GM10847 (cell line): ENCODE measurements around the gene MYMX.

Experiments used
- POLR2A ChIP-seq: IDR thresholded peaks from 2 replicates; pipeline ENCODE4 v1.6.1; 2011; ENCODE audit not compliant: insufficient read length; ENCODE audit errors: extremely low read depth

The MYMX gene

DNA sequence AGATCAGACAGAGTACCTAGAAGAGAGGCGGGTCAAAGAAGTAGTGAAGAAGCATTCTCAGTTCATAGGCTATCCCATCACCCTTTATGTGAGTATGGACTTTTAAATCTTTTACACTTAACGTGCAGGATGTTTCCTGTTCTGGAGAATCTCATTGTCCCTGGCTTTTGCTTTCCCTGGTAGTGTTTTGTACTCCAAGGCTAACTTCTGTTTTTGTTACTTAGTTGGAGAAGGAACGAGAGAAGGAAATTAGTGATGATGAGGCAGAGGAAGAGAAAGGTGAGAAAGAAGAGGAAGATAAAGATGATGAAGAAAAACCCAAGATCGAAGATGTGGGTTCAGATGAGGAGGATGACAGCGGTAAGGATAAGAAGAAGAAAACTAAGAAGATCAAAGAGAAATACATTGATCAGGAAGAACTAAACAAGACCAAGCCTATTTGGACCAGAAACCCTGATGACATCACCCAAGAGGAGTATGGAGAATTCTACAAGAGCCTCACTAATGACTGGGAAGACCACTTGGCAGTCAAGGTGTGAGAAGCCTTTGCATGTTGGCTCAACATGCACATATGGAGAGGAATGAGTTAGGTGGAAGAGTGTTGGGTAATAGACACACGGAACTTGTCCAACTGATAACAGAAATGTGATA is 33.5 kb downstream of the MYMX start:
- TF ChIP-seq POLR2A = no peak

DNA sequence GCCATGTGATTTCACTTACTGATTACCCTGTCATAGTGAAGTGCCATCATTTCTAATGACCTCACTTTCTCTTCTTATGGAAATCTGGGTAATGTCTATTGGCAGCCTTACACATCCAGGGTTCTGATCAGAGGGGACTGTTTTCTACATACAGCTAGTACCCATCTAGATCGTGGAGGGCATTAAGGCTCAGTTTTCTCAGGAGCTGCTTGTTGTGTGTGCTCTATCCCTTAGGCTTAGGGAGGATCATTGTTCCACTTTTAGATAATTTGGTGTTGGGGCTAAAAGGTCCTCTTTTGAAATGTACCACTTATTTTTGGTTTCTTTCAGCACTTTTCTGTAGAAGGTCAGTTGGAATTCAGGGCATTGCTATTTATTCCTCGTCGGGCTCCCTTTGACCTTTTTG is 34.0 kb downstream of the MYMX start:
- no peak for TF ChIP-seq POLR2A

DNA sequence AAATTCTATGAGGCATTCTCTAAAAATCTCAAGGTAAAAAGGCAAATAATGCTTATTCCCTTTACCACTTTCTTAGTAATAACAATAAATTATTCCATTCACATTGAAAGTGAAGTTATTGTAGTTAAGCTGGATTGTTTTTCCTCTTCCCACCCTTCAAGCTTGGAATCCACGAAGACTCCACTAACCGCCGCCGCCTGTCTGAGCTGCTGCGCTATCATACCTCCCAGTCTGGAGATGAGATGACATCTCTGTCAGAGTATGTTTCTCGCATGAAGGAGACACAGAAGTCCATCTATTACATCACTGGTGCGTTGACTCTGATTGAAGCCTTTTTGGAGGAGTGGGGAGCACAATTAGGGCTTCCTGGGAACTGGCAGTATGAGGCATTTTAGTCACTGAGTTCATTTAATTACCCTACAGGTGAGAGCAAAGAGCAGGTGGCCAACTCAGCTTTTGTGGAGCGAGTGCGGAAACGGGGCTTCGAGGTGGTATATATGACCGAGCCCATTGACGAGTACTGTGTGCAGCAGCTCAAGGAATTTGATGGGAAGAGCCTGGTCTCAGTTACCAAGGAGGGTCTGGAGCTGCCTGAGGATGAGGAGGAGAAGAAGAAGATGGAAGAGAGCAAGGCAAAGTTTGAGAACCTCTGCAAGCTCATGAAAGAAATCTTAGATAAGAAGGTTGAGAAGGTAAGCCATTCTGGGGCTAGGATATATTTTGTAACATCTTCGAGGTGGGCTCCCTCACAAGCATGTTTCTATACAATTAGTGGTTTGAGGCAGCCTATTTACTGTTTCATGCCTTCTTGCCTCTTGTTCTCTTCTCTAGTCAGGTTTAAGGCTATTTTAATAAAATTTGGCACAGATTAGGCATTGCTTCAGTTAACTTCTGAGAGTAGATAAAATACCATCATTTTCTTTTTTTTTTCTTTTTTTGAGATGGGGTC is 35.1 kb downstream of the MYMX start:
- TF ChIP-seq POLR2A = no peak

DNA sequence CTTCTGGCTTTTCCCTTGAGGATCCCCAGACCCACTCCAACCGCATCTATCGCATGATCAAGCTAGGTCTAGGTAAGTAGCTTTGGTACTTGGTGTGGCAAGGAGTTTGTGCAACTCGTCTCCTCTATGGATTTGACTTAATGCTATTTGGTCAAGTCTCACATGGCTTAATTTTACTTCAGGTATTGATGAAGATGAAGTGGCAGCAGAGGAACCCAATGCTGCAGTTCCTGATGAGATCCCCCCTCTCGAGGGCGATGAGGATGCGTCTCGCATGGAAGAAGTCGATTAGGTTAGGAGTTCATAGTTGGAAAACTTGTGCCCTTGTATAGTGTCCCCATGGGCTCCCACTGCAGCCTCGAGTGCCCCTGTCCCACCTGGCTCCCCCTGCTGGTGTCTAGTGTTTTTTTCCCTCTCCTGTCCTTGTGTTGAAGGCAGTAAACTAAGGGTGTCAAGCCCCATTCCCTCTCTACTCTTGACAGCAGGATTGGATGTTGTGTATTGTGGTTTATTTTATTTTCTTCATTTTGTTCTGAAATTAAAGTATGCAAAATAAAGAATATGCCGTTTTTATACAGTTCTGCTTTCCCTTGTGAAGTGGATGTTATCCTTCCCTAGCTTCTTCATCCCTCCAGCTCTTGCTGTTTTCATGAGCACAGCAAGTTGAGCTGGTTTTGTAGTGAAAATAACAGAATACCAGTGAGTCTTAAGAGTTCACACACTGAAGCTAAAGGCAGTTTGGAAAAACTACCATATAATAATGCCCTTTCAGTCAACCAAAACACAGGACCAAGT is 36.8 kb downstream of the MYMX start:
- no peak for TF ChIP-seq POLR2A

DNA sequence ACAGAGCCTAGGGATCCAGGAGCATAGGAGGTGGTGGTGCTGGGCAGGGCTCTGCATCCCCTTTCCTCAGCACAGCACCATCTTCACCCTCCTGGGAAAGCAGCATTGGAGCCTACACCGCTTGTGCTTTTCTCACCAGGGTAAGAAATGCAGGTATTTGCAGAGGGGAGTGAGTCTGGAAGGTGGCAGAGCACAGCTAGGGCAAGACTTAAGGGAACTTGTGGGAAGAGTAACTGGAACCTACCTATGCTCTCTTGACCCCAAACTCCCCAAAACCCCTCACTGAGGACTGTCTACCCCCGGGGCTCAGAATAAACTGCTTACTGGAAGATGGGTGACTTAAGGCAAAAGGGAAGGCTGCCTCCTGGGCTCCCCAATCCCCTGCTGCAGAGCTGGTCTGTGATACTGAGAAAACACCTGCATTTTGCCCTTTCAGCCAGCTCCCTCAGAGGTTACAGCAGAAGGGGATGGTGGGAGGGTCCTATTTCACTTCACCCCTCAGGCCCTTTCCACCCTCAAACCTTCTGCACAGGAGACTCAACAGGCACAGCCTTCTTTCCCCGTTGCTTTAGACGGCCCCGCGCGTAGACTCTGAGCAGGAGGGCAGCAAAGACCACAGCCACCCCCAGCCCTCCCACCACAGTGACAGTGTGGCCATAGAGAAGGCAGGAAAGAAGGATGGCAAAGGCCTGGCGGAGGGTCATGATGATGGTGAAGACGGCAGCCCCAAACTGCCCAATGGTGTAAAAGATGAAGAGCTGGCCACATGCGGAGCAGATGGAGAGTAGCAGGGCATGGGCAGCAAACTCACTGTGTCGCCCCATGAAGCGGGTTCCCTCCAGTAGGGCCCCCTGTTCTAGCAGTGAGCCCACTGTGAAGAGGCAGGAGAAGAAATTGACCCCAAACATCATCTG is 37.7 kb downstream of the MYMX start:
- TF ChIP-seq POLR2A = no peak

DNA sequence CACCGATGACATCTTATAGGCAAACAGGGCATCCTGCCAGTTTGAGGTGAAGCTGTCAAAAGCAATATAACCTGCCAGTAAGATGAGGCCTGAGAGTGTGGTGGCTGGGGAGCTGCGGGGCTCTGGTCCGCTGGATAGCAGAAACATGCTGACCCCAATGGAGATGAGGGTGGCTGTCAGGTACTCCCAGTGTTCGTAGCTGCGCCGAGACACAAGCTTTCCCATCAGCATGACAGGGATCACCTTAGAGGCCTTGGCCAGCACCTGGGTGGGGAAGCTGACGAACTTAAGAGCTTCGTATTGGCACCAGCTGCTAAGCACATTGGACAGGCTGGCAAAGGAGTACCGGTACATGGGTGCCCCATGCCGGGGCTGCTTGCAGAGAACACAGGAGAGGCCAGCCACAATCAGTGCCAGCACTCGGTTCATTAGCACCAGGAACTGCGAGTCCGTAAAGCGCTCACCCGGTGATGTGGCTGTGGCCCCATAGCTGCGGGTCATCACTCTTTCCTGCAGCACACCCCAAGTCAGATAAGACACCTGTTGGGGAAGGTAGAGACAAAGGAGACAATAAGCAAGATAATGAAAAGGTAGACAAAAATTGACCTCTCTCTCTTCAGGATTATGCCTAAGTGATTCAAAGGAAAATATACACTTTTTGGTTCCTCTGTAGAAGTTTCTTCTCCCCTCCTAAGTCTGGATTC is 38.5 kb downstream of the MYMX start:
- no peak for TF ChIP-seq POLR2A

DNA sequence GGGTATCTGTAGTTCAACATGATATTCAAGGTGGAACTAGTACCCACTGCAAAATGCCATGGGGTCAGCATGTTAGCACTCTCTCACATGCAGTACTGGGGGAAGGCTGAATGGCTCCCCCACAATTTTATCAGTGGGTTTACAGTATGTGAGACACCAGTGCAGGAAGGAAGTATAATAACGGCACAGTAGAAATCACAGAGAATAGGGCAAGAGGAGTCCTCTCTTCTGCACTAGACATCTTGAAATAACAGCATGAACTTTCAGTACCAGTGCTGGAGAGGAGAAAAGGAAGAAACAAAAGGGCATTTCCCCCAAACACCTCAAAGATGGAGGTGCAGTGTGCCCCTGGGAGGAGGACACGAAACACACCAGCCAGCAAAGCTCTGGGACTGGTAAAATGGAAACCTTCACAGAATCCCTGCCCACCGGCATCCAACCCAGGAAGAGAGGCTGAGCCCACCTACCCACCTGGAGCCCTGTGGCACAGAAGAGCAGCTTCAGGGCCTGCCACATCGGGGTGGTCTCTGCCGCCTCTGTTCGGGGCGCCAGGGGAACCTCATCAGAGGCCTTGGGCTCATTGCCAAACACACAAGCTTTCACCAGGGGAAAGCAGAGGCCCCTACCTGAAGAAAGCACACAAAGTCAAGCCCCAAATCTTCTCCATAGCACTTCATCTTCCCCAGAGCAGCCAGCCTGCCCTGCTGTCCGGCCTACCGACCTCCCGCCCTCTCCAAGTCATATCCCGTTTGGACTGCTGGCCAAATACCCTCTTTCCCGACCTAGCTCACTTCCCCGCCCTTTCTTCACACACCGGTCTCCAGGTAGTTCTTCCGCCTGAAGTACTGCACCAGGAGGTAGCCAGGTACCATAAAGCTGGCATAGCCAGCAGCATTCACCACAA is 39.4 kb downstream of the MYMX start:
- TF ChIP-seq POLR2A = peak; percentile 16

DNA sequence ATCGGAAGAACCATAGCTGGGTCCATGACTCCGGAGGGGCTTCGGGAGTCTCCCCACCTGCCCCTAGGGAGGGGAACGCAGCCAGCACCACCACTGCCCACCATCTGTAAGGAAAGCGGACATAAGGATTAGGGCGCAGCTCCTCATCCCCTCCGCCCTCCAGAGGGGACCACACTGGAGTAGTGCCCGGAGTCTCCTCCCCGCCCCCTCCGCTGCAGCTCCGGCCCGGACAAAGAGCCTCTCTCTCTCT is 40.0 kb downstream of the MYMX start:
- TF ChIP-seq POLR2A = no peak

DNA sequence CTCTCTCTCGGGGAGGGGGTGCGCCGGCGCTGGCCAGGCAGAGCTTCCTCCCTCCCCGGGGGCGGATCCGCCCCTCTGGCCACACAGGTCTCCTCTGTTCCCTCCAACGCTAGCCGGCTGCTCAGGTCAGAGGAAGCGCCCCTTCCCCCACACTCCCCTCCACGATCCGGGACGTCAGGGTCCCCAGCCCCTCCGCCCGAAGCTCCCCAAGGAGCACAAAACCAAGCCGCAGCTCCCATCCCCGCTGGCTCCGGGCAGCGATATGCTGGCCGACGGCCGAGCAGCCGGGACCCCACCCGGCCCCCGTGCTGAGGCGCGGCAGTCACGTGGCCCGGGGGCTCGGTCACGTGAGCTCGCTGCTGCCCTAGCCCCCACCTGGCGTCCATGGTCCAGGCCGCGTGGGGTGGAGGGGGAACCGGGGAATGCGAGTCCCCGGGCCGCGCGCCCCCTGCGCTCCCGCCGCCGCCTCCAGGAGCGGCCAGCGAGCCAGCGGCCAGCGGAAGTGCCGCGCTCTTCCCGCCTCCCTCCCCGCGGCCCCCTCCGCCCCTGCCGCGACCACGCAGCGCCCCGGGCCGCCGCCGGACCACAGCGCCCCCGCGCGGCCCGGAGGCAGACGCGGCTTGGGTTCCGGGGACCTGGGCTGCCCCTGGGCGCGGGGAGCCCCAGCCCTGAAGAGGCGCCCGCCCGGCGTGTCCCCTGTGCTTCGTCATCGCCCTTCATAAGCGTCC is 40.5 kb downstream of the MYMX start, which contains the start of gene SLC35B2:
Gene SLC35B2 (minus strand): TSS at position 504 of the 728 bp plus-strand sequence. CDS start 118 bp downstream, at position 386.
- TF ChIP-seq POLR2A = peak; percentile 40

DNA sequence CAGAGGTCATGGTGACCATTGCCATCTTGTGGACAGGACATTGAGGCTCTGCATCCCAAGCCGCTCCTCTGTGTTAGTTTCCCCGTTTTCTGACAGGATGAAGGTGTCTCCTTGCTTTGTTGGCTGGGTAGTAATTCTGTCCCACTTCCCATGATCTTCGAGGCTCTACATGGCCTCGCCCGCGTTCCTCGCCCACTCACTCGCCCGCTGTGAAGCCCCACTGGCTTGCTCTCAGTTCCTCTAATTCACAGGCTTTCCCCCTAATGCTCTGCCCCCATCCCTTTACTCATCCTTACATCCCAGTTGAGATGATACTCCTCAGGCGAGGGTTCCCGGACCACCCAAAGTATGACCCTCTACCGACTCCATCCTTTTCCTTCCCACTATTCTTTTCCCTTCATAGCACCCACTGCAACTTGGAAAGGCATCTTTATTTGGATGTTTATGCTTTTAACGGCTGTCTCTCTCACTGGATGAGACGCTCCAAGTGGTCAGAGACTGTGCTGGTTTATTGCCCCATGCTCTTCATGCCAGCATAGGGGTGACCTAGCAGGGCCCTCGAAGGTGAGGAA is 41.1 kb downstream of the MYMX start:
- TF ChIP-seq POLR2A = no peak

DNA sequence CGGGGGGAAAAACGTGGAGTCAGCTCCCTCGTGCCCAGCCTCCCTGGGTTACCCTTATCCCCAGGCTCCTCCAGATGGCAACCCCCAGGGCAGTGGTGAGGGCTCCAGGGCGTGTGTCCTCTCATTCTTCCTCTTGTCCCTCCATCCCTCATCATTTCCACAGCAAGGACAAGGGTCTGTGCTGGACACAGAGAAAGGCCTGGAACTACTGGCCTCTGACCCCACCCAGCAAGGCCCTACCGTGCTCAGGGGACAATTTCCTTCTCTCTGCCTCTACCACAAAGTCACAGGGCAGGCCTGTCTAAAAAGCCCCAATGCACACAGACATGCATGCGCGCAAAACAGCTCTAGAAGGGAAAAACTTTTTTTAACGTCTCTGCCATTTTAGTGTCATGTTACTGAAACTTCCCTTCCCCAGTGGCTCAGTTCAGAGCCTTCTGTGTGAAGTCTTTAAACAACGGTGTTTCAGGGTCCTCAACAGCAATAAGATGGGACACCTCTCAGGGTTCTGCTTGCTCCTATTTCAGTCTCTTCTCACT is 41.7 kb downstream of the MYMX start:
- no peak for TF ChIP-seq POLR2A

DNA sequence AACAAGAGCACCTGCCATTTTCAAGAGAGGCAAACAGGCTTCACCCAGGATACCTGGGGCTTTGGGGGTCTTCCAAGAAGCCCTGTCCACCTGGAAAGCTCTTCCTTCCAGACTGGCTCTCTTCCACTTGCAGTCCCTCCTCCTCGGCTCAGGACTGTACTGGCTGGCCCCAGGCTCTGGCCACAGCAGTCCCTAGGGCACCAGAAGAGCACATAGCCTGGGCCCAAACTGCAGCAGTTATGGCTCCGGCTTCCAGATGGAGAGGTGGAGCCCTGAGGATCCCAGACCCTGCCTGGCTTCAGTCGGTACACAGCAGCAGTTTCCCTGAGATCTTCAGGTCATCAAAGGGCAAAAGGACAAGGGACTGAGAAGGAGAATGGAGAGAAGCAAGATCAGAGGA is 42.2 kb downstream of the MYMX start:
- TF ChIP-seq POLR2A = no peak
